ENCODE data around the gene CFAP70. TPM values are rescaled to one million over a fixed set of nuclear protein-coding genes. Genes with fewer than 3 reads are reported as not detected.

The CFAP70 gene
- 0.23 and 0.94 TPM in 2 replicates for total RNA-seq

DNA sequence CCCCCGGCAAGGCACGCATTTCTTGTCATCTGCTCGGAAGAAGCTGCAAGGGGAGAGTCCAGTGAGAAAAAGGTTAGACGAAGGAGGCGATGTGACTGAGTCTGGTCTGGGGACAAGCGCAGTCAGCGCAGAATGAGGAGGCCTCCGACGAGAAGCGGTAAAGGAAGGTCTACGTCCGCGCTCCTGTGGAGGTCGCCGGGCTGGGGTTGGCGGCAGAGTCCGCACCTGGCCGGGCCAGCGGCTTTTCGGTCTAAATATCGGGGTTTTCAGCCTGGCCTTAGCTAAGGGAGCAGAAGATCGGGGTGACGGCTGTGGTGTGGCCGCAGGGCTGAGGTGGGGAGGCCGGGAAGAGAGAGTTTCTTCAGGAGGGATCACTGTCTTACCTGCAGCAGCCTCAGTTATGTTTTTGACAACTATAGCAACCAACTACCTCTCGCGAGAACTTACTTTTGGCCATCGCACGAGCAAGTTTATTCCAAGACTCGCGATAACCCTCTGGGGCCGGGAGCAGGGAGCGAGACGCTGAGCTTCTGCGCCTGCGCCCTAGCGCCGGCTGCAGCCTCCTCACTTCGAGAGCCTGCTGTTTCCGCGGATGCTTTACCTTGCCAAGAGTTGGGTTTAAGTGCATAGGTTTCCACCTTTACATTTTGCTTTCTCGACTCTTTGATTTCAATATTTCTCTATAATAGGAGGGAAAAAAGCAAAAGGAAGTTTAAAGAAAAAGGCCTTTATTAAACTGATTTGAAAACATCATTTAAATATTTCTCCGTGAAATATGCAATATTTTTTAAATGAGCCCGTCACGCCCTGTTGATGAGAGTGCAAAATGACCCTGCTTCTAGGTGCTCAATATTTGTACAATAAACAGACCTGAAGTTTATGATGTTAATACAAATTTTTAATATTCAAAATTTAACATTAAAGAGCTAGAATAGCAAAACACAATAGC lies at the start of gene CFAP70:
Gene CFAP70, minus strand, starts transcription at position 534 of the 949 bp plus-strand sequence. CDS start 4,068 bp downstream, outside the sequence.

DNA sequence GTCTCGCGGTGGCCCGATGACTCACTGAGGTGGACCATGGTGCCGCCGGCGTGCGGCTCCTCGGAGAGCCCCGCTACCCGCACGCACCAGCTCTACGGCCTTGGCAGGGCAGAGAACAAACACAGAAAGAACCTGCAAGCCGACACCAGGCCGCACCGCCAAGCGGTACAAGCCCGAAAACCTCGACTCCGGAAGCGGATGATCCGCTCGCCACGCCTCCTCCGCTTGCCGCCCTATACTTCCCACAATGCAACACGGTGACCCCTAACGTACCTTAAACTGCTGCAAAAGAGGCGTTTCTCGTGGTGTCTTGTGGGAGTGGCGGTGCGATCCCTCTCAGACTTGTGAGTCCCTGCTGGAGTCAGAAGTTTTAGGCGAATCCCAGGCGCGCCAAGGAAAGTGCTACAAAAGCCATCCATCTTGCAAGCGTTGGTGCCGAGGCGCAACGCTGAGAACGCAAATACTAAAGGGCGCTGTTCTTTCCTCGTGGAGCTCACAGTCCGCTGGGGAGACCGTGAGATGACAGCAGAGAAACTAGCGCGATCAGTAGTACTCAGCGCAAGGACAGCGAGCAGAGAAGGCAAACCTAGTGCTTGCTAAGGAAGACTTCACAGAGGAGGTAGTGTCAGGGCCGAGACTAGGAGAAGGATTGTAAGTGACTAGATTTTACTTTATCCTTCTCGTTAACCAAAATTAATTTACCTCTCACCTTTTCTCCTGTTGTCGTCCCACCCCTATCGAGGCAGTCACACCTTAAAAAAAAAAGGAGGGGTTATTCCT lies 106.0 kb downstream of the CFAP70 start, which contains the start of gene MRPS16:
Gene MRPS16, minus strand, starts transcription at position 200 of the 780 bp plus-strand sequence. Its CDS starts 162 bp downstream, at position 38.

DNA sequence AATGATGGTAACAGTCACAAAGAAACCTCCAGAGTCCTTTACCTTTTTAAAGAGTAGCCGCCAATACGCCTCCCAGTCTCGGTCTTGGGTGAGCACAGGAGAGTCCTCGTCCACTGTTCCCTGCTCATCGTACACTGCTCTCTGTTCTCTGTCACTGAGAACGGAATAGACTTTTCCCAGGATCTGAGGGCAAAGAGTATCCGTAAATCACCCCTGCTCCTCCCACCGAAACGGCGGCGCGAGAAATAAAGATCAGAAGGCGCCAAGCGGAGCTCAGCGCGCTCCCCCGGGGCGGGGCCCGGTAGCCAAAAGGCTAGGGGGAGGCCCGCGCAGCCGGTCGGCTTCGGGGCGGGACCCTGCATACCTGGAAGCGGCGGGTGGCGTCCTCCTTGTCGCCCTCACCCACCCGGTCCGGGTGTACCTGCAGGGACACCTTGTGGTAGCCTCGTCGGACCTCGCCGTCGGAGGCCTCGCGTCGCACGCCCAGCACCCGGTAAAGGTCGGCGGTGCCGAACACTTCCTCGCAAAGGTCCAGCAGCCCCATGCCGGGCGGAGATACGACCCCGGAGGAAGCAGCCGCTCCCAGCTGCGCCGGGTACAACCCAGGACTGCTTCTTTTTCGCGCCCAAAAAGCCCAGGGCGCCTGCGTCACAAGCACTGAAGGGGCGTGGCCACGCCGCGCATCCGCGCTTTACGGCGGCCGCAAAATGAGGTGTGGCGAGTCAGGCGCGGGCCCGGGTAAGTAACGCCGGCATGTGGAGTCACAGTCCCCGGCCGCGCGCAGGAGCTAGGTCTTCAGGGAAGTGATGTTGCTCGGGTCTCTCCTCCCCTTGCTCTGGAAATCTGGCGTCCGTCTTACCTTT lies 111.8 kb downstream of the CFAP70 start, which contains the start of gene DNAJC9:
Gene DNAJC9, minus strand, starts transcription at position 610 of the 863 bp plus-strand sequence. Its CDS starts 66 bp downstream, at position 544.

Other genes starting within 250 kb of the CFAP70 start
- 3.0 and 11.0 TPM in 2 replicates for gene NUDT13, start 248.4 kb downstream of the CFAP70 start, total RNA-seq
- gene ECD, start 190.9 kb downstream of the CFAP70 start, total RNA-seq, result 16.7 and 28.7 TPM in 2 replicates
- gene FAM149B1, start 190.7 kb downstream of the CFAP70 start, total RNA-seq, result 7.1 and 14.7 TPM in 2 replicates
- gene DNAJC9, start 111.6 kb downstream of the CFAP70 start, total RNA-seq, result 8.6 and 13.1 TPM in 2 replicates
- 31.1 and 33.4 TPM in 2 replicates for gene MRPS16, start 106.2 kb downstream of the CFAP70 start, total RNA-seq
- gene ANXA7, start 55.2 kb upstream of the CFAP70 start, total RNA-seq, result 42.5 and 60.6 TPM in 2 replicates
- 0.09 and 0.35 TPM in 2 replicates for gene MSS51, start 74.7 kb upstream of the CFAP70 start, total RNA-seq
- 17.9 and 25.8 TPM in 2 replicates for gene PPP3CB, start 137.2 kb upstream of the CFAP70 start, total RNA-seq
- gene USP54, start 232.5 kb upstream of the CFAP70 start, total RNA-seq, result 5.1 and 11.8 TPM in 2 replicates